ENCODE data around the gene C4orf46. TPM values are rescaled to one million over a fixed set of nuclear protein-coding genes. Genes with fewer than 3 reads are reported as not detected.

The C4orf46 gene
- total RNA-seq, 2 experiments from 2014 or later, result 23.9 to 30.4 TPM

DNA sequence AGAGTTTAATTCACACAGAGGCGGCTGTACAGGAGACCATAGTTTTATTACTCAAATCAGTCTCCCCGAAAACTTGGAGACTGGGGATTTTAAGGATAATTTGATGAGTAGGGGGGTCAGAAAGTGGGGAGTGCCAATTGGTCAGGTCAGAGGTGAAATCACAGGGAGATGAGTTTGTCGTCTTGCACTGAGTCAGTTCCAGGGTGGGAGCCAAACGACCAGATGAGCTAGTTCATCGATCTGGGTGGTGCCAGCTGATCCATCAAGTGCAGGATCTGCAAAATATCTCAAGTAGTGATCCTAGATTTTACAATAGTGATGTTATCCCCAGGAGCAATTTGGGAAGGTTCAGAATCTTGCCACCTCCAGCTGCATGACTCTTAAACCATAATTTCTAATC, 4.4 kb upstream of the C4orf46 start:
- TF ChIP-seq, protein P1, sequence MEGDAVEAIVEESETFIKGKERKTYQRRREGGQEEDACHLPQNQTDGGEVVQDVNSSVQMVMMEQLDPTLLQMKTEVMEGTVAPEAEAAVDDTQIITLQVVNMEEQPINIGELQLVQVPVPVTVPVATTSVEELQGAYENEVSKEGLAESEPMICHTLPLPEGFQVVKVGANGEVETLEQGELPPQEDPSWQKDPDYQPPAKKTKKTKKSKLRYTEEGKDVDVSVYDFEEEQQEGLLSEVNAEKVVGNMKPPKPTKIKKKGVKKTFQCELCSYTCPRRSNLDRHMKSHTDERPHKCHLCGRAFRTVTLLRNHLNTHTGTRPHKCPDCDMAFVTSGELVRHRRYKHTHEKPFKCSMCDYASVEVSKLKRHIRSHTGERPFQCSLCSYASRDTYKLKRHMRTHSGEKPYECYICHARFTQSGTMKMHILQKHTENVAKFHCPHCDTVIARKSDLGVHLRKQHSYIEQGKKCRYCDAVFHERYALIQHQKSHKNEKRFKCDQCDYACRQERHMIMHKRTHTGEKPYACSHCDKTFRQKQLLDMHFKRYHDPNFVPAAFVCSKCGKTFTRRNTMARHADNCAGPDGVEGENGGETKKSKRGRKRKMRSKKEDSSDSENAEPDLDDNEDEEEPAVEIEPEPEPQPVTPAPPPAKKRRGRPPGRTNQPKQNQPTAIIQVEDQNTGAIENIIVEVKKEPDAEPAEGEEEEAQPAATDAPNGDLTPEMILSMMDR (conservative IDR thresholded peaks at IDR 0.05; ENCODE audit: low read length), result no peak
- no peak for TF ChIP-seq EZH2phosphoT487 (IDR thresholded peaks at IDR 0.05; ENCODE audit: borderline replicate concordance, low read depth, low read length)
- intact Hi-C loops (cut with micrococcal nuclease; ENCODE audit: unreplicated experiment), result no loop called here
- Histone ChIP-seq H4K20me1 (ENCODE audit: insufficient read depth, low read length) (no peaks in the 10 kb centered on the region; the same call in 1 of the 2 replicates), H2AFZ (ENCODE audit: low read length) (no peak overlapping the region), H3K9me2 (ENCODE audit: insufficient read depth, low read length) (no peaks in the 10 kb centered on the region), H3K79me2 (ENCODE audit: insufficient read depth, low read depth, low read length) (peaks cover 19% of the 10 kb centered on the region; the same call in 1 of the 2 replicates), H3K9me3 (ENCODE audit: low read length) (no peaks in the 10 kb centered on the region), H3K36me3 (ENCODE audit: insufficient read depth, low read length) (no peaks in the 10 kb centered on the region), H3K4me1 (ENCODE audit: insufficient read depth, low read length, poor library complexity, severe bottlenecking) (no peaks in the 10 kb centered on the region), H3K27ac (ENCODE audit: low read depth, low read length, poor library complexity, severe bottlenecking) (no peak overlapping the region), H3K4me3 (ENCODE audit: low read depth, low read length, poor library complexity, severe bottlenecking) (no peak overlapping the region), H3K4me2 (ENCODE audit: low read length) (no peak overlapping the region)
- no TSS peak for BruUV-seq (replicated peaks)
- no peak for DNase-seq (ENCODE audit: low spot score)
- POLR2A ChIA-PET, result no interaction called here
- CTCF ChIA-PET (ENCODE audit: unreplicated experiment), result no interaction called here

DNA sequence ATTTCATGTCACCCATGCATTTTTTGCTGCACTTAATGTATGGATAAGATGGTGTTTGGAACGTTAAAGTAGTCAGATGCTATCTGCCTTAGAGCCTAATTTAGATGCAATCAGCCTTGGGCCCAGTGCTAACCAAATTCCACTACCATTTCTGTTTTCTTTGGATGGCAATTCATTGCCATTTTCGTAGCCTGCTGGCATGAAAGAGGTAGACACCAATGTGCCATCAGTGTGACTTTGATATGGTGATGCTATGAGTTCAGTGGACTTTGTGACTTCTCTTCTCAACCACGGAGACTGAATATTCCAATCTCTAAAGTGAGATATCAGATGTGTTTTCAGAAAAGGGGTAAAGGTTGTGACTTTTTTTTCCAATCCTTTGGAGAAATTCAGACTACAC, 1.9 kb upstream of the C4orf46 start:
- Histone ChIP-seq H3K9me3 (ENCODE audit: low read length) (no peaks in the 10 kb centered on the region), H3K36me3 (ENCODE audit: insufficient read depth, low read length) (peaks cover 9% of the 10 kb centered on the region; the same call in 1 of the 2 replicates), H3K4me2 (ENCODE audit: low read length) (peak overlapping the region; percentile 96; the same call in 1 of the 2 replicates), H3K4me1 (ENCODE audit: insufficient read depth, low read length, poor library complexity, severe bottlenecking) (peaks cover 7% of the 10 kb centered on the region), H3K4me3 (ENCODE audit: low read depth, low read length, poor library complexity, severe bottlenecking) (no peak overlapping the region), H2AFZ (ENCODE audit: low read length) (no peak overlapping the region), H3K9me2 (ENCODE audit: insufficient read depth, low read length) (no peaks in the 10 kb centered on the region), H4K20me1 (ENCODE audit: insufficient read depth, low read length) (peaks cover 15% of the 10 kb centered on the region), H3K27ac (ENCODE audit: low read depth, low read length, poor library complexity, severe bottlenecking) (no peak overlapping the region), H3K79me2 (ENCODE audit: insufficient read depth, low read depth, low read length) (peaks cover 44% of the 10 kb centered on the region)
- intact Hi-C loops (cut with micrococcal nuclease; ENCODE audit: unreplicated experiment), result loop anchor here (2.0 to 5.0 kb wide), 3 partner anchors 49 to 504 kb away; partner anchors contain the start of genes PPID and RAPGEF2
- DNase-seq (ENCODE audit: low spot score), result no peak
- no TSS peak for BruUV-seq (replicated peaks)
- ChIA-PET CTCF (ENCODE audit: unreplicated experiment) (no interaction called here), POLR2A (no interaction called here)
- TF ChIP-seq, protein P1 (conservative IDR thresholded peaks at IDR 0.05; ENCODE audit: low read length), result no peak
- no peak for TF ChIP-seq EZH2phosphoT487 (IDR thresholded peaks at IDR 0.05; ENCODE audit: borderline replicate concordance, low read depth, low read length)

DNA sequence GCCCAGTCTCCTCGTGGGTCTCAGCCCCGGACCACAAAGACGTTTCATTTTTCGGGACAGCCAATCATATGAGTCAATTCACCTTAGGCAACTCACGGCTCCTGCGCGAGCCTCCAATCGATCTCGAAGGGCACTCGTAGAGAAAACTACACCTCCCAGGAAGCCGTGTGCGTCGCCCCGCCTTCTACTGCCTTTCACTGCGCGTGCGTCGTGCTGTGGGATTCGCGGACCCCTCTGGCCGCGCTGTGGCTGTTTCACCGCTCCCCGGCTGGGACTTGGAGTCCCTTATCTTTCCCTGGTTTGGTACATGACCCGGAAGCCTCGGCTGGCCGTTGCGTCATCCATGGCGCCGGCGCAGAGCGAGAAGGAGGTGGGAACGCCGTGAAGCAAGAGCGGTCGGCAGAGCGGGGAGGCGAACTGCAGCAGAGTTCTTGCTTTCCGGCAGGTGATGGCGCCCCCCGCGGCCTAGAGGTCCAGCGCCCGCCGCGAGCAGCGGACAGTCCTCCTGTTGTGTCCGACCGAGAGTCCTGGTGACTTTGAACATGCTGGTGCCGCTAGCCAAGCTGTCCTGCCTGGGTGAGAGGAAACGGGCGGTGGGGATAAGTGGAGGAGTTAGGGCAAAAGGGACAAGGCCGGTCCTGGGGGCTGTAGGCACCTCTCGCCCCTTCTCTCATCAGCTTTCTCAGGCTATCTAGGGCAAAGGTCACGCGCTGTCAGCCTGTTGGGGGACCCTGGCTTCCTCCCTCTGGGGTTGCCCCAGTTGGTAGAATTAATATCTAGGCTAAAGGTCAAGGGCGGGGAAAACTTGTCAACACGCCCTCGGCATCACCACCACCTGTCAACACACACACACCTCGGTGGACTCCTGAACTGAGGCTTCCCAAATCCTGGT, 474 bp upstream of the C4orf46 start, which contains the start of gene ETFDH:
TSS of gene ETFDH (plus strand) at position 382 of the 892 bp plus-strand sequence. CDS start at position 543, 161 bp downstream.
- Histone ChIP-seq H3K4me2 (ENCODE audit: low read length) (peak within 1 kb of the TSS; percentile 96), H3K9me2 (ENCODE audit: insufficient read depth, low read length) (no peaks in the 10 kb centered on the region), H3K36me3 (ENCODE audit: insufficient read depth, low read length) (peaks cover 21% of the 10 kb centered on the region; the same call in 1 of the 2 replicates), H3K4me3 (ENCODE audit: low read depth, low read length, poor library complexity, severe bottlenecking) (peak within 1 kb of the TSS; percentile 81), H3K4me1 (ENCODE audit: insufficient read depth, low read length, poor library complexity, severe bottlenecking) (peaks cover 7% of the 10 kb centered on the region), H2AFZ (ENCODE audit: low read length) (peak within 1 kb of the TSS; percentile 95), H3K9me3 (ENCODE audit: low read length) (no peaks in the 10 kb centered on the region), H4K20me1 (ENCODE audit: insufficient read depth, low read length) (peaks cover 16% of the 10 kb centered on the region), H3K79me2 (ENCODE audit: insufficient read depth, low read depth, low read length) (peaks cover 58% of the 10 kb centered on the region), H3K27ac (ENCODE audit: low read depth, low read length, poor library complexity, severe bottlenecking) (peak within 1 kb of the TSS; percentile 78)
- POLR2A ChIA-PET, result no interaction called here
- DNase-seq (ENCODE audit: low spot score), result peak; percentile 98
- TF ChIP-seq, protein P1 (conservative IDR thresholded peaks at IDR 0.05; ENCODE audit: low read length), result peak; percentile 82
- no peak for TF ChIP-seq EZH2phosphoT487 (IDR thresholded peaks at IDR 0.05; ENCODE audit: borderline replicate concordance, low read depth, low read length)
- CTCF ChIA-PET (ENCODE audit: unreplicated experiment), result no interaction called here
- intact Hi-C loops (cut with micrococcal nuclease; ENCODE audit: unreplicated experiment), result loop anchor here (2.0 to 5.0 kb wide), 3 partner anchors 51 to 505 kb away; partner anchors contain the start of genes PPID and RAPGEF2
- BruUV-seq (replicated peaks), result TSS peak; percentile 76

Data from OCI-LY7 (cell line).